Heart left ventricle (tissue), 13 donors: Measurements from ENCODE around the gene MYB.

Source experiments
- CTCF ChIP-seq, 12 donors: fragments of 200-600 bp; sonication (generic) in 4 of 12; IDR thresholded peaks; one replicate each; pipeline versions ENCODE4 v1.5.0 to v1.8.0; 2018 to 2022; ENCODE audit warnings: antibody characterized with exemption in 12 of 12, mild to moderate bottlenecking in 5 of 12
- POLR2A ChIP-seq, 2 donors: fragments of 450-650 bp; IDR thresholded peaks; one replicate each; pipeline ENCODE4 v1.6.1; 2017; ENCODE audit warnings: antibody characterized with exemption in 2 of 2, mild to moderate bottlenecking in 2 of 2, moderate library complexity in 2 of 2
- donor health status: ischemic (EF 13 %, LVEDD 7.1; RV severe dilation, severe dysfunction).
- donor health status: DM: no; HTN: yes; CAD: no.
- donor health status: DM: no; HTN: no; CAD: no.
- donor health status: ischemic (EF 25% LVEDD 6.9; RV normal size, moderate dysfunction).
- donor health status: ischemic (EF 25% LVEDD 5.7; RV mildly dilated, moderate dysfunction).
- donor health status: ischemic (EF 35%, LVEDD 5.7; RV mildly dilated, moderate dysfunction).
- donor health status: nonischemic (EF 11% LVEDD 7.7; RV severe dilation, severe dysfunction).
- donor health status: DM: yes; HTN: yes; CAD: no.
- donor health status: PGD.
- donor health status: ischemic (EF 29% LVEDD 5.4; RV normal size, mild dysfunction).
- donor health status: nonischemic (EF 23%, LVEDD 6.1; RV moderate dilation, normal function).

- TF ChIP-seq CTCF (IDR thresholded peaks at IDR 0.05), result no peak
- no peak for TF ChIP-seq POLR2A (IDR thresholded peaks at IDR 0.05)
Measured at GRCh38 chr6:135260612-135261011, 79.5 kb downstream of the MYB start.
